GM12878 (cell line): ENCODE results near the gene CNOT10.

Experiments
- EZH2 ChIP-seq: IDR thresholded peaks from 2 replicates; pipeline ENCODE4 v1.6.1; 2012; ENCODE audit warnings: low read depth, mild to moderate bottlenecking, control low read depth, inconsistent platforms, low read length, borderline replicate concordance; ENCODE audit not compliant: control insufficient read depth
- JUNB ChIP-seq: IDR thresholded peaks from 2 replicates; pipeline ENCODE4 v1.6.1; 2016; ENCODE audit warnings: antibody characterized with exemption, mild to moderate bottlenecking
- POLR2A ChIP-seq: IDR thresholded peaks from 2 replicates; pipeline ENCODE4 v1.6.1; 2011; ENCODE audit warnings: low read depth, mild to moderate bottlenecking, low read length
- RELA ChIP-seq: fragments of 450-650 bp; IDR thresholded peaks from 2 replicates; pipeline ENCODE4 v1.8.0; 2014; ENCODE audit warnings: borderline replicate concordance; ENCODE audit not compliant: partially characterized antibody
- ZNF24 ChIP-seq: fragments of 450-650 bp; IDR thresholded peaks from 2 replicates; pipeline ENCODE4 v1.6.1; 2017; ENCODE audit warnings: antibody characterized with exemption, mild to moderate bottlenecking
- ZNF274 ChIP-seq: IDR thresholded peaks from one replicate; pipeline ENCODE4 v1.8.0; 2011; ENCODE audit not compliant: insufficient read length, insufficient read depth
- TF ChIP-seq, protein P1 (sequence below): IDR thresholded peaks from 2 replicates; pipeline ENCODE4 v1.6.1; 2012; ENCODE audit warnings: low read depth, low read length, improper control_type of control experiment

DNA sequence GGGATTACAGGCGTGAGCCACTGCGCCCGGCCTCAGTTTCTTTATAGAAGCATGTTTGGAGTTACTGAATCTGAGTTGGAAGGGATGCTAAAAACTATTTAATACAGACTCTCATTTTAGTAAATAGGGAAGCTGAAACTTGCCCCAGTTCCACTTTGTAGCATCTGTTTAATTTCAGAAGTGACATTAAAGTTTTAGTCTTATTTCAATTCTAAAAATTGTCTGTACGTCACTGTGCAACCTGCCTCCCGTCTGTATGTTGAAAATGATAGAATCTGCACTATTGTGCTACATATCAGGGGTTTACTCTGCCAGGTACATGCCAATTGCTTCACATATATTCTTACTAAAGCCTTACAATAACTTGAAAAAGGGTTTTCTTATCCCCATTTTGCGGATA, 15.3 kb downstream of the CNOT10 start:
- TF ChIP-seq ZNF274: no peak
- TF ChIP-seq JUNB: no peak
- no peak for TF ChIP-seq ZNF24
- no peak for TF ChIP-seq POLR2A
- TF ChIP-seq, protein P1, sequence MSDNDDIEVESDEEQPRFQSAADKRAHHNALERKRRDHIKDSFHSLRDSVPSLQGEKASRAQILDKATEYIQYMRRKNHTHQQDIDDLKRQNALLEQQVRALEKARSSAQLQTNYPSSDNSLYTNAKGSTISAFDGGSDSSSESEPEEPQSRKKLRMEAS: no peak
- no peak for TF ChIP-seq EZH2
- no peak for TF ChIP-seq RELA
